HepG2 (cell line): ENCODE results near the gene SLC22A23. TPM values are rescaled to one million over a fixed set of nuclear protein-coding genes. Genes with fewer than 3 reads are reported as not detected.
A peak's percentile ranks its signal among the peaks of the same experiment; 100 is the strongest.

Source experiments
- ATAD3A ChIP-seq: sonication (generic); formaldehyde crosslinking; IDR thresholded peaks from 2 replicates; pipeline ENCODE4 v1.4.0; 2020; ENCODE audit warnings: missing genetic modification reagents
- CHCHD3 ChIP-seq: sonication (generic); formaldehyde crosslinking; IDR thresholded peaks from 2 replicates; pipeline ENCODE4 v1.8.0; 2022; ENCODE audit warnings: mild to moderate bottlenecking, missing genetic modification reagents, moderate library complexity
- ELF4 ChIP-seq: sonication (generic); formaldehyde crosslinking; IDR thresholded peaks from 2 replicates; pipeline ENCODE4 v1.5.0; 2020; ENCODE audit warnings: missing genetic modification reagents, mild to moderate bottlenecking, moderate library complexity, borderline replicate concordance
- ESRRA ChIP-seq: sonication (generic); formaldehyde crosslinking; IDR thresholded peaks from 2 replicates; pipeline ENCODE4 v1.5.1; 2020; ENCODE audit warnings: mild to moderate bottlenecking, low read depth, missing genetic modification reagents
- KDM6A ChIP-seq: IDR thresholded peaks from 2 replicates; pipeline ENCODE4 v1.6.1; 2016; ENCODE audit warnings: low read depth
- KMT2A ChIP-seq: sonication (generic); formaldehyde crosslinking; IDR thresholded peaks from 2 replicates; pipeline ENCODE4 v1.4.0; 2020; ENCODE audit warnings: missing genetic modification reagents
- MEIS2 ChIP-seq: sonication (generic); formaldehyde crosslinking; IDR thresholded peaks from 2 replicates; pipeline ENCODE4 v1.9.0; 2021; ENCODE audit warnings: mild to moderate bottlenecking, missing genetic modification reagents
- MYNN ChIP-seq: sonication (generic); formaldehyde crosslinking; IDR thresholded peaks from 2 replicates; pipeline ENCODE4 v1.4.0; 2020; ENCODE audit warnings: mild to moderate bottlenecking, low read depth, missing genetic modification reagents
- SIX4 ChIP-seq: sonication (generic); formaldehyde crosslinking; IDR thresholded peaks from 2 replicates; pipeline ENCODE4 v1.4.0; 2020; ENCODE audit warnings: missing genetic modification reagents
- ZNF20 ChIP-seq: sonication (generic); formaldehyde crosslinking; IDR thresholded peaks from 2 replicates; pipeline ENCODE4 v1.4.0; 2020; ENCODE audit warnings: mild to moderate bottlenecking, moderate library complexity, missing genetic modification reagents
- ZNF761 ChIP-seq: sonication (generic); formaldehyde crosslinking; conservative IDR thresholded peaks from 2 replicates; pipeline ENCODE4 v1.4.0; 2020; ENCODE audit warnings: mild to moderate bottlenecking, missing genetic modification reagents
- ZNF780A ChIP-seq: sonication (generic); formaldehyde crosslinking; IDR thresholded peaks from 2 replicates; pipeline ENCODE4 v1.8.0; 2022; ENCODE audit warnings: mild to moderate bottlenecking, missing genetic modification reagents, moderate library complexity
- ZNF850 ChIP-seq: sonication (generic); formaldehyde crosslinking; conservative IDR thresholded peaks from 2 replicates; pipeline ENCODE4 v1.9.0; 2021; ENCODE audit warnings: mild to moderate bottlenecking, missing genetic modification reagents
- polyA plus RNA-seq, 8 experiments: library from polyadenylated mRNA; depleted of rRNA in 3 of 8; stranded (reverse) in 7 of 8; unstranded in 1 of 8; fragments of >200 nt; fragmentation: Illumina TruSeq in 4 of 8; extraction: Trizol in 4 of 8; gene quantifications; 2 replicates each; pipeline versions ENCODE4 v1.2.1 to v1.2.3, GENCODE V29; 2011 to 2016; ENCODE audit warnings: low read depth in 4 of 8, missing spikeins in 1 of 8, mixed read lengths in 1 of 8; ENCODE audit not compliant: insufficient read depth in 1 of 8
- total RNA-seq, 5 experiments: library from RNA; depleted of rRNA; stranded (reverse); fragments of >200 nt; fragmentation: Illumina TruSeq; extraction: Trizol; gene quantifications; 2 replicates each; pipeline ENCODE4 v1.2.3, GENCODE V29; 2016; ENCODE audit warnings: low read depth in 1 of 5
- TF ChIP-seq, protein P1 (sequence below): fragments of 450-650 bp; IDR thresholded peaks from 2 replicates; pipeline ENCODE4 v1.6.1; 2017
- TF ChIP-seq, protein P2 (sequence below): sonication (generic); formaldehyde crosslinking; IDR thresholded peaks from 2 replicates; pipeline ENCODE4 v1.4.0; 2020; ENCODE audit warnings: mild to moderate bottlenecking, missing genetic modification reagents
- TF ChIP-seq, protein P3 (sequence below): sonication (generic); formaldehyde crosslinking; IDR thresholded peaks from 2 replicates; pipeline ENCODE4 v1.4.0; 2020; ENCODE audit warnings: missing genetic modification reagents, mild to moderate bottlenecking, borderline replicate concordance
- TF ChIP-seq, protein P4 (sequence below): sonication (generic); formaldehyde crosslinking; IDR thresholded peaks from 2 replicates; pipeline ENCODE4 v1.5.0; 2020; ENCODE audit warnings: missing genetic modification reagents

Gene SLC22A23
- total and polyA plus RNA-seq, 2 of the 13 experiments (the other 11 are each of a cell fraction or from before 2014, with no cell fraction given), result 11.8 to 17.5 TPM

DNA sequence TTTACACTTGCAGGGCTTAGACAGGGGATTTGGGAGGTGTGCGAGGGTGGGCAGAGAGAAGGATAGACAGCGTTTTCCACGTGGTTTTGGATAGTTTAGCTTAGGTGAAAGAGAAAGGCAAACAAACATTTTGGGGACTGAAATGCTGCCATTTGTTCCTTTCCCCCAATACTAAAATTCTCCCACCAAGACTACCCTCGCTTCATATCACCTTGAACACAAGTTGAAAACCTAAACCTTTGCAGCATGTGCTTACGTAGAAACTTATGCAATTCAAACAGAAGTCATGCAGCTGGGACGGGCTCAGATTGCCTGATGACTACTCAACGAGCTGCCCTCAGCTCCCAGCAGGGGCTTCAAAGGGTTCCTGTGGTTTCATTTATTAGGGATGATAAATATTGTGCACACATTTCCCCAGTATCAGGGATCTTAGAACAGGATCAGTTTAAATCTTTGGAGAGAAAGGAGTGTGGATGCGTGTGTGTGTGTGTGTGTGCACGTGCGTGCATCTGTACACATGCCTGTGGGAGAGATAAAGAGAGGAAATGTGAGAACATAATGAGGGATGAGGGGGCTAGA, 77.3 kb downstream of the SLC22A23 start (continued):
- TF ChIP-seq ZNF780A (CRISPR knock-in tag) (no peak), KMT2A (CRISPR knock-in tag) (no peak), ZNF850 (CRISPR knock-in tag) (no peak), KDM6A (CRISPR knock-in tag) (no peak), SIX4 (CRISPR knock-in tag) (no peak; the same call in 1 of the 2 replicates), MYNN (no peak), ATAD3A (no peak), ELF4 (CRISPR knock-in tag) (no peak), MEIS2 (CRISPR knock-in tag) (no peak), ESRRA (CRISPR knock-in tag) (peak; percentile 42; the same call in 1 of the 2 replicates), ZNF20 (CRISPR knock-in tag) (no peak), ZNF761 (CRISPR knock-in tag) (no peak), CHCHD3 (CRISPR knock-in tag) (no peak)
- TF ChIP-seq, protein P1, sequence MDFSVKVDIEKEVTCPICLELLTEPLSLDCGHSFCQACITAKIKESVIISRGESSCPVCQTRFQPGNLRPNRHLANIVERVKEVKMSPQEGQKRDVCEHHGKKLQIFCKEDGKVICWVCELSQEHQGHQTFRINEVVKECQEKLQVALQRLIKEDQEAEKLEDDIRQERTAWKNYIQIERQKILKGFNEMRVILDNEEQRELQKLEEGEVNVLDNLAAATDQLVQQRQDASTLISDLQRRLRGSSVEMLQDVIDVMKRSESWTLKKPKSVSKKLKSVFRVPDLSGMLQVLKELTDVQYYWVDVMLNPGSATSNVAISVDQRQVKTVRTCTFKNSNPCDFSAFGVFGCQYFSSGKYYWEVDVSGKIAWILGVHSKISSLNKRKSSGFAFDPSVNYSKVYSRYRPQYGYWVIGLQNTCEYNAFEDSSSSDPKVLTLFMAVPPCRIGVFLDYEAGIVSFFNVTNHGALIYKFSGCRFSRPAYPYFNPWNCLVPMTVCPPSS, result no peak
- TF ChIP-seq, protein P2, sequence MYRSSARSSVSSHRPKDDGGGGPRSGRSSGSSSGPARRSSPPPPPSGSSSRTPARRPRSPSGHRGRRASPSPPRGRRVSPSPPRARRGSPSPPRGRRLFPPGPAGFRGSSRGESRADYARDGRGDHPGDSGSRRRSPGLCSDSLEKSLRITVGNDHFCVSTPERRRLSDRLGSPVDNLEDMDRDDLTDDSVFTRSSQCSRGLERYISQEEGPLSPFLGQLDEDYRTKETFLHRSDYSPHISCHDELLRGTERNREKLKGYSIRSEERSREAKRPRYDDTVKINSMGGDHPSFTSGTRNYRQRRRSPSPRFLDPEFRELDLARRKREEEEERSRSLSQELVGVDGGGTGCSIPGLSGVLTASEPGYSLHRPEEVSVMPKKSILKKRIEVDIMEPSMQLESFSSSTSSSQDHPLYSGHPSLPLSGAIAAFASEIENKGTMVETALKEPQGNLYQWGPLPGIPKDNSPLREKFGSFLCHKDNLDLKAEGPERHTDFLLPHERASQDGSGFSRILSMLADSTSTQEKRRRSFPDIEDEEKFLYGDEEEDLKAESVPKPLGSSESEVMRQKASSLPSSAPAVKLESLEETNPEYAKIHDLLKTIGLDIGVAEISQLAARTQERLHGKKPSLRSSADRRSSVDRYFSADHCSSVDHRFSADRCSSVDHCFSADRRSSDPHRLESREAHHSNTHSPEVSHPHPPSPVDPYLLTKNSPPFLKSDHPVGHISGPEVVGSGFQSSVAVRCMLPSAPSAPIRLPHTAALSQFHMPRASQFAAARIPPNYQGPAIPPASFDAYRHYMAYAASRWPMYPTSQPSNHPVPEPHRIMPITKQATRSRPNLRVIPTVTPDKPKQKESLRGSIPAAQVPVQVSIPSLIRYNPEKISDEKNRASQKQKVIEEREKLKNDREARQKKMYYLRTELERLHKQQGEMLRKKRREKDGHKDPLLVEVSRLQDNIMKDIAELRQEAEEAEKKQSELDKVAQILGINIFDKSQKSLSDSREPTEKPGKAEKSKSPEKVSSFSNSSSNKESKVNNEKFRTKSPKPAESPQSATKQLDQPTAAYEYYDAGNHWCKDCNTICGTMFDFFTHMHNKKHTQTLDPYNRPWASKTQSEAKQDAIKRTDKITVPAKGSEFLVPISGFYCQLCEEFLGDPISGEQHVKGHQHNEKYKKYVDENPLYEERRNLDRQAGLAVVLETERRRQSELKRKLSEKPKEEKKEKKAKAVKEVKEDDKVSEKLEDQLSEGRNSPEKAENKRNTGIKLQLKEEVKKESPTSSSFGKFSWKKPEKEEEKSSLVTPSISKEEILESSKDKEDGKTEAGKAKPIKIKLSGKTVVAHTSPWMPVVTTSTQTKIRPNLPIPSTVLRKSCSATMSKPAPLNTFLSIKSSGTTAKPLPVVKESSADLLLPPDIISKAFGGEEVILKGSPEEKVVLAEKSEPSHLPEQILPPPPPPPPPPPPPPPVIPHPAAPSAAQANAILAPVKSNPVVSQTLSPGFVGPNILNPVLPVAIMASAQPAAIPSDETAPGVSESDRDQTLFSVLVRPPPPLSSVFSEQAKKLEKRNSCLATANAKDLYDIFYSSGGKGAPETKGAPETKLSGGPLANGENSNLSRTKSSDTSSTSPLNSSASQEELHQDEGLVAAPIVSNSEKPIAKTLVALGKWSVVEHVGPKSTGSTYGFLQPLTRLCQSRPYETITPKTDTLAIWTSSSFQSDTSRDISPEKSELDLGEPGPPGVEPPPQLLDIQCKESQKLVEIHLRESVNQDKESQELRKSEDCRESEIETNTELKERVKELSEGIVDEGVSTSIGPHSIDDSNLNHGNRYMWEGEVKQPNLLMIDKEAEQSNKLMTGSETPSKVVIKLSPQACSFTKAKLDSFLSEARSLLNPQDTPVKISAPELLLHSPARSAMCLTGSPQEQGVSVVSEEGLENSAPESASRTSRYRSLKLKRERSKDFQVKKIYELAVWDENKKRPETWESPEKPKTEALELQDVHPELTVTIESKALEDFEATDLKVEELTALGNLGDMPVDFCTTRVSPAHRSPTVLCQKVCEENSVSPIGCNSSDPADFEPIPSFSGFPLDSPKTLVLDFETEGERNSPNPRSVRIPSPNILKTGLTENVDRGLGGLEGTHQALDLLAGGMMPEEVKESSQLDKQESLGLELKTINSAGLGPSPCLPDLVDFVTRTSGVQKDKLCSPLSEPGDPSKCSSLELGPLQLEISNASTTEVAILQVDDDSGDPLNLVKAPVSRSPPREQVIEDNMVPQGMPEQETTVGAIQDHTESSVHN (CRISPR knock-in tag), result no peak
- TF ChIP-seq, protein P3, sequence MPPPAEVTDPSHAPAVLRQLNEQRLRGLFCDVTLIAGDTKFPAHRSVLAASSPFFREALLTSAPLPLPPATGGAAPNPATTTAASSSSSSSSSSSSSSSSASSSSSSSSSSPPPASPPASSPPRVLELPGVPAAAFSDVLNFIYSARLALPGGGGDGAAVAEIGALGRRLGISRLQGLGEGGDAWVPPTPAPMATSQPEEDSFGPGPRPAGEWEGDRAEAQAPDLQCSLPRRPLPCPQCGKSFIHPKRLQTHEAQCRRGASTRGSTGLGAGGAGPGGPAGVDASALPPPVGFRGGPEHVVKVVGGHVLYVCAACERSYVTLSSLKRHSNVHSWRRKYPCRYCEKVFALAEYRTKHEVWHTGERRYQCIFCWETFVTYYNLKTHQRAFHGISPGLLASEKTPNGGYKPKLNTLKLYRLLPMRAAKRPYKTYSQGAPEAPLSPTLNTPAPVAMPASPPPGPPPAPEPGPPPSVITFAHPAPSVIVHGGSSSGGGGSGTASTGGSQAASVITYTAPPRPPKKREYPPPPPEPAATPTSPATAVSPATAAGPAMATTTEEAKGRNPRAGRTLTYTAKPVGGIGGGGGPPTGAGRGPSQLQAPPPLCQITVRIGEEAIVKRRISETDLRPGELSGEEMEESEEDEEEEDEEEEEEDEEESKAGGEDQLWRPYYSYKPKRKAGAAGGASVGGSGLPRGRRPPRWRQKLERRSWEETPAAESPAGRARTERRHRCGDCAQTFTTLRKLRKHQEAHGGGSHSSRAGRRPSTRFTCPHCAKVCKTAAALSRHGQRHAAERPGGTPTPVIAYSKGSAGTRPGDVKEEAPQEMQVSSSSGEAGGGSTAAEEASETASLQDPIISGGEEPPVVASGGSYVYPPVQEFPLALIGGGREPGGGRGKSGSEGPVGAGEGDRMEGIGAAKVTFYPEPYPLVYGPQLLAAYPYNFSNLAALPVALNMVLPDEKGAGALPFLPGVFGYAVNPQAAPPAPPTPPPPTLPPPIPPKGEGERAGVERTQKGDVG (CRISPR knock-in tag), result no peak; the same call in 1 of the 2 replicates
- TF ChIP-seq, protein P4, sequence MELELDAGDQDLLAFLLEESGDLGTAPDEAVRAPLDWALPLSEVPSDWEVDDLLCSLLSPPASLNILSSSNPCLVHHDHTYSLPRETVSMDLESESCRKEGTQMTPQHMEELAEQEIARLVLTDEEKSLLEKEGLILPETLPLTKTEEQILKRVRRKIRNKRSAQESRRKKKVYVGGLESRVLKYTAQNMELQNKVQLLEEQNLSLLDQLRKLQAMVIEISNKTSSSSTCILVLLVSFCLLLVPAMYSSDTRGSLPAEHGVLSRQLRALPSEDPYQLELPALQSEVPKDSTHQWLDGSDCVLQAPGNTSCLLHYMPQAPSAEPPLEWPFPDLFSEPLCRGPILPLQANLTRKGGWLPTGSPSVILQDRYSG (CRISPR knock-in tag), result no peak
